A549 (cell line): ENCODE results near the gene REPS1. TPM values are rescaled to one million over a fixed set of nuclear protein-coding genes. Genes with fewer than 3 reads are reported as not detected.

Experiments used
- ATAC-seq, 2 experiments: fragments of 200-7000 bp in 1 of 2; fragments of >200 bp in 1 of 2; cut with Nextera tagmentation in 1 of 2; cut with Tn5 transposase in 1 of 2; 3 replicates each; pipeline versions ENCODE4 v1.8.0 to v1.9.1; 2018 to 2020; ENCODE audit warnings: mild to moderate bottlenecking in 1 of 2, moderate library complexity in 1 of 2
- CTCF ChIA-PET: fragments of 300-600 bp; sonication (Branson Sonifier 250); formaldehyde crosslinking; extraction: SDS; loops from one replicate; lab custom pipeline; 2021; ENCODE audit warnings: antibody characterized with exemption, inconsistent platforms; lab: Yijun Ruan, JAX
- POLR2A ChIA-PET: fragments of 350-600 bp; formaldehyde crosslinking; extraction: SDS; loops from one replicate; lab custom pipeline; 2021; ENCODE audit warnings: antibody characterized with exemption, inconsistent platforms; lab: Yijun Ruan, JAX
- DNase-seq, 2 experiments: peaks; one replicate each; pipeline versions ENCODE4 v3.0.0 to v3.0.0-alpha.2; 2011 to 2016; ENCODE audit warnings: low read depth in 1 of 2, low spot score in 1 of 2
- FAIRE-seq: peaks from 2 replicates; lab custom pipeline; 2011; peaks lifted over from hg19 to GRCh38; lab: Jason Lieb, UNC
- H3K27ac ChIP-seq, 2 experiments: fragments of >200 bp; sonication (Bioruptor Twin); formaldehyde crosslinking; 3 replicates each; pipeline ENCODE4 v1.5.1; 2016 to 2017
- H3K4me1 ChIP-seq: fragments of >200 bp; sonication (Bioruptor Twin); formaldehyde crosslinking; 3 replicates; pipeline ENCODE4 v1.6.1; 2016
- H3K4me2 ChIP-seq: fragments of >200 bp; sonication (Bioruptor Twin); formaldehyde crosslinking; 3 replicates; pipeline ENCODE4 v1.6.1; 2016
- H3K4me3 ChIP-seq: fragments of >200 bp; sonication (Bioruptor Twin); formaldehyde crosslinking; 3 replicates; pipeline ENCODE4 v1.5.1; 2016
- H3K9me3 ChIP-seq: fragments of >200 bp; sonication (Bioruptor Twin); formaldehyde crosslinking; 3 replicates; pipeline ENCODE4 v1.6.1; 2016
- BCL3 ChIP-seq: fragments of >200 bp; sonication (Bioruptor Twin); formaldehyde crosslinking; IDR thresholded peaks from 3 replicates; pipeline ENCODE4 v1.6.1; 2016
- E2F6 ChIP-seq: IDR thresholded peaks from 2 replicates; pipeline ENCODE4 v1.6.1; 2012; ENCODE audit warnings: low read depth, borderline replicate concordance
- EHF ChIP-seq: fragments of 250-450 bp; sonication (Bioruptor Pico); IDR thresholded peaks from 2 replicates; pipeline ENCODE4 v1.5.0; 2020; ENCODE audit warnings: mild to moderate bottlenecking
- ESRRA ChIP-seq: fragments of 150-350 bp; IDR thresholded peaks from 2 replicates; pipeline ENCODE4 v1.6.1; 2014; ENCODE audit warnings: mild to moderate bottlenecking, low read length, borderline replicate concordance
- GATA3 ChIP-seq: IDR thresholded peaks from 2 replicates; pipeline ENCODE4 v1.6.1; 2012; ENCODE audit warnings: borderline replicate concordance
- HDAC2 ChIP-seq: fragments of 200-600 bp; sonication (generic); IDR thresholded peaks from 2 replicates; pipeline ENCODE4 v1.6.1; 2016
- HES2 ChIP-seq: fragments of >200 bp; sonication (Bioruptor Twin); formaldehyde crosslinking; IDR thresholded peaks from 2 replicates; pipeline ENCODE4 v1.6.1; 2016
- HEYL ChIP-seq: fragments of 250-450 bp; sonication (Bioruptor Pico); IDR thresholded peaks from 2 replicates; pipeline ENCODE4 v1.8.0; 2021; ENCODE audit warnings: mild to moderate bottlenecking, moderate library complexity
- KDM1A ChIP-seq: fragments of 200-600 bp; sonication (generic); IDR thresholded peaks from 2 replicates; pipeline ENCODE4 v1.6.1; 2016; ENCODE audit warnings: low read depth, mild to moderate bottlenecking
- KDM5A ChIP-seq: fragments of 200-600 bp; sonication (generic); IDR thresholded peaks from 2 replicates; pipeline ENCODE4 v1.6.1; 2016; ENCODE audit warnings: antibody characterized with exemption, mild to moderate bottlenecking
- MYC ChIP-seq: IDR thresholded peaks from 2 replicates; pipeline ENCODE4 v1.6.1; 2012; ENCODE audit warnings: mild to moderate bottlenecking, inconsistent platforms, low read length, improper control_type of control experiment, borderline replicate concordance
- NR3C1 ChIP-seq: fragments of >200 bp; sonication (Bioruptor Twin); formaldehyde crosslinking; IDR thresholded peaks from 3 replicates; pipeline ENCODE4 v1.6.1; 2017
- RAD21 ChIP-seq, 2 experiments: fragments of >200 bp in 1 of 2; sonication (Bioruptor Twin) in 1 of 2; formaldehyde crosslinking in 1 of 2; IDR thresholded peaks in 1 of 2; conservative IDR thresholded peaks in 1 of 2; 2 replicates in 1 of 2; 3 replicates in 1 of 2; pipeline ENCODE4 v1.6.1; 2012 to 2018; ENCODE audit warnings: inconsistent platforms in 1 of 2
- REST ChIP-seq: fragments of 200-600 bp; sonication (generic); IDR thresholded peaks from 2 replicates; pipeline ENCODE4 v1.6.1; 2016; ENCODE audit warnings: antibody characterized with exemption, mild to moderate bottlenecking, moderate library complexity
- SREBF2 ChIP-seq: fragments of 450-650 bp; IDR thresholded peaks from 2 replicates; pipeline ENCODE4 v1.6.1; 2014; ENCODE audit warnings: mild to moderate bottlenecking, moderate library complexity
- TFCP2L1 ChIP-seq: fragments of 250-450 bp; sonication (Bioruptor Pico); IDR thresholded peaks from 2 replicates; pipeline ENCODE4 v1.5.0; 2021; ENCODE audit warnings: mild to moderate bottlenecking
- ZFP36 ChIP-seq: fragments of 450-650 bp; IDR thresholded peaks from 2 replicates; pipeline ENCODE4 v1.6.1; 2014; ENCODE audit warnings: borderline replicate concordance; ENCODE audit not compliant: partially characterized antibody
- ZSCAN20 ChIP-seq: fragments of 250-450 bp; sonication (Bioruptor Pico); IDR thresholded peaks from 2 replicates; pipeline ENCODE4 v1.8.0; 2022; ENCODE audit warnings: mild to moderate bottlenecking, moderate library complexity
- WGBS: methylation state at CpG from one replicate; pipeline ENCODE4 v1.1.6; 2017; ENCODE audit errors: missing lambda C conversion rate; 5-methylcytosine and 5-hydroxymethylcytosine counted together
- polyA plus RNA-seq, 4 experiments: library from polyadenylated mRNA; depleted of rRNA in 3 of 4; stranded (reverse); fragments of >200 nt; fragmentation: RNase III in 1 of 4; extraction: RNeasy Plus Mini Kit Qiagen cat#74134 plus additional on column Dnase treatment in 1 of 4; gene quantifications; 2 replicates in 3 of 4; 3 replicates in 1 of 4; pipeline ENCODE4 v1.2.3, GENCODE V29; 2011 to 2017
- TF ChIP-seq, protein P1 (sequence below): fragments of 250-450 bp; sonication (Bioruptor Pico); IDR thresholded peaks from 2 replicates; pipeline ENCODE4 v1.5.0; 2021; ENCODE audit warnings: mild to moderate bottlenecking, moderate library complexity, borderline replicate concordance
- TF ChIP-seq, protein P2 (sequence below): fragments of 250-450 bp; sonication (Bioruptor Pico); IDR thresholded peaks from 2 replicates; pipeline ENCODE4 v1.5.0; 2020; ENCODE audit warnings: low read depth, mild to moderate bottlenecking, moderate library complexity
- TF ChIP-seq, protein P3 (sequence below): fragments of 150-350 bp; IDR thresholded peaks from 2 replicates; pipeline ENCODE4 v1.6.1; 2014; ENCODE audit warnings: low read depth, mild to moderate bottlenecking, low read length

The REPS1 gene
- polyA plus RNA-seq, 2 of the 4 experiments (the other 2 are of a cell fraction): 16.3 to 36.4 TPM

DNA sequence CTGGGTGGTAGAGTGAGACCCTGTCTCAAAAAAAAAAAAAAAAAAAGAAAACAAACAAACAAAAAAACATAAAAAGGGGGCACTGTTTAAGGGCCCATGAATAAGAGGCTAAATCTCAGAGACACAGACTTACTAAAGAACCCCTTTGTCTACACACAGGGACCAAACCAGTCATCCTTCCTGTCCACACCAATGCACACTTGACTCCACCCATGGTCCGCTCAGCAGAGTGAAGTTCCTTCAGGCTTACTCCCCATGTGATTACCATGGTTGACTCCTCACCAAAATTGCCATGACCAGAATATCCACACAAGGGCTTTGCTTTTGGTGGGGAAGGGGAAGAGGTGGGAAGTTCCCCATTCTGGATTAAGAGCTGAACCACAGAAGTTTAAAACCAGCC, 19.4 kb upstream of the REPS1 start (continued):
- TF ChIP-seq, protein P1, sequence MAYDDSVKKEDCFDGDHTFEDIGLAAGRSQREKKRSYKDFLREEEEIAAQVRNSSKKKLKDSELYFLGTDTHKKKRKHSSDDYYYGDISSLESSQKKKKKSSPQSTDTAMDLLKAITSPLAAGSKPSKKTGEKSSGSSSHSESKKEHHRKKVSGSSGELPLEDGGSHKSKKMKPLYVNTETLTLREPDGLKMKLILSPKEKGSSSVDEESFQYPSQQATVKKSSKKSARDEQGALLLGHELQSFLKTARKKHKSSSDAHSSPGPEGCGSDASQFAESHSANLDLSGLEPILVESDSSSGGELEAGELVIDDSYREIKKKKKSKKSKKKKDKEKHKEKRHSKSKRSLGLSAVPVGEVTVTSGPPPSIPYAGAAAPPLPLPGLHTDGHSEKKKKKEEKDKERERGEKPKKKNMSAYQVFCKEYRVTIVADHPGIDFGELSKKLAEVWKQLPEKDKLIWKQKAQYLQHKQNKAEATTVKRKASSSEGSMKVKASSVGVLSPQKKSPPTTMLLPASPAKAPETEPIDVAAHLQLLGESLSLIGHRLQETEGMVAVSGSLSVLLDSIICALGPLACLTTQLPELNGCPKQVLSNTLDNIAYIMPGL (CRISPR knock-in tag): no peak
- TF ChIP-seq KDM5A: no peak
- TF ChIP-seq, all 56 proteins: peak for 0

DNA sequence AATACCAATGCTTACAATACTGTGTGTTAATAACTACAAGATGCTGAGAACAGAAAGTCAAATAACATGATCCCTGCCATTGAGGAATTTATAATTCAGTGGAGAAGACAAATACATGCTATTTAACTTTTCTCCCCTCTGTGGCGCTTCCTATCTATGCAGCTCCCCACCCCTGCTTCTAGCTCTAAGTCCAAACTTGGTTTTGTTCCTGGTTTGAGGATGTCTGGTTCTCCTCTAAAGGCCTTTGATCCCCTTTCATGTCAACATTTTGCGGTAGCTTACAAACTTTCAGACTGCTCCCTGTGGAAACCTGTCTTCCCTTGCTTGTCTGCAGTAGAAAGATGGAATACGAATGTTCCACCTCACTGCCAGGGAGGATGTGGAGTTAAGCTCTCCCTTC, 18.4 kb upstream of the REPS1 start:
- no peaks in the 10 kb centered on the region for H3K9me3 ChIP-seq
- H3K4me1 ChIP-seq: no peaks in the 10 kb centered on the region
- WGBS: 76% methylated on average over 3 of the region's 3 CpGs
- FAIRE-seq (no peak), DNase-seq (no peak), ATAC-seq (no peak)
- POLR2A ChIA-PET: no interaction called here
- no peak overlapping the region for H3K4me2 ChIP-seq
- no peak for TF ChIP-seq HDAC2
- no peak for TF ChIP-seq MYC
- TF ChIP-seq ESRRA: no peak
- no peak for TF ChIP-seq TFCP2L1 (CRISPR knock-in tag)
- TF ChIP-seq E2F6: no peak
- TF ChIP-seq ZFP36: no peak
- TF ChIP-seq REST: no peak
- no peak for TF ChIP-seq ZSCAN20 (CRISPR knock-in tag)
- TF ChIP-seq HEYL (CRISPR knock-in tag): no peak
- no peak for TF ChIP-seq EHF (CRISPR knock-in tag)
- TF ChIP-seq, protein P2, sequence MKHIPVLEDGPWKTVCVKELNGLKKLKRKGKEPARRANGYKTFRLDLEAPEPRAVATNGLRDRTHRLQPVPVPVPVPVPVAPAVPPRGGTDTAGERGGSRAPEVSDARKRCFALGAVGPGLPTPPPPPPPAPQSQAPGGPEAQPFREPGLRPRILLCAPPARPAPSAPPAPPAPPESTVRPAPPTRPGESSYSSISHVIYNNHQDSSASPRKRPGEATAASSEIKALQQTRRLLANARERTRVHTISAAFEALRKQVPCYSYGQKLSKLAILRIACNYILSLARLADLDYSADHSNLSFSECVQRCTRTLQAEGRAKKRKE (CRISPR knock-in tag): no peak
- no peak for TF ChIP-seq HES2
- no peak for TF ChIP-seq GATA3
- TF ChIP-seq SREBF2: no peak
- H3K27ac ChIP-seq: no peak overlapping the region
- CTCF ChIA-PET: no interaction called here
- H3K4me3 ChIP-seq: no peak overlapping the region

DNA sequence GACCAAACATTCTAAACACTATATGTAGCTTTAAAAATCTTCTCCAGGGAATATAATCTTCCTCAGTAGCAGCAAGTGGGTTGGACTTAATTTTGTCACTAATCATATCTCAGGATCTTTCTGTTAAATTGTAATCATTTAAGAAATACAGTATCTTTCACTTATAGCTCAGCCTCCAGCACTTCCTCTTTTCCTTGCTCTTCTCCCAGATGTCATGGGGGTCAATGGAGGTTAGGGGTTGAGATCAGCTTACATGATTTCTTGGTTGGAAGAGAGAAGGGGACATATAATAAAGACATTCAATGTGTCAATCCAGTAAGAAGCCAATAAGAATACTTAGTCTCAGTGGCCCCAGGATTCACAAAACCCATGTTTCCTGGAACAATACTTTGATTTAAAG, 15.7 kb upstream of the REPS1 start:
- FAIRE-seq: no peak
- CTCF ChIA-PET: interaction anchor here (1.1 kb wide), 1 partner anchor 15 kb away, joined by 4 read pairs; no protein-coding TSS in a partner anchor
- TF ChIP-seq GATA3 (no peak), RAD21 (conservative IDR thresholded peaks at IDR 0.05 in 1 of 2, IDR thresholded peaks at IDR 0.05 in 1 of 2) (no peak), BCL3 (no peak), REST (no peak), KDM1A (no peak), ZSCAN20 (CRISPR knock-in tag) (no peak), NR3C1 (no peak)
- TF ChIP-seq, protein P3, sequence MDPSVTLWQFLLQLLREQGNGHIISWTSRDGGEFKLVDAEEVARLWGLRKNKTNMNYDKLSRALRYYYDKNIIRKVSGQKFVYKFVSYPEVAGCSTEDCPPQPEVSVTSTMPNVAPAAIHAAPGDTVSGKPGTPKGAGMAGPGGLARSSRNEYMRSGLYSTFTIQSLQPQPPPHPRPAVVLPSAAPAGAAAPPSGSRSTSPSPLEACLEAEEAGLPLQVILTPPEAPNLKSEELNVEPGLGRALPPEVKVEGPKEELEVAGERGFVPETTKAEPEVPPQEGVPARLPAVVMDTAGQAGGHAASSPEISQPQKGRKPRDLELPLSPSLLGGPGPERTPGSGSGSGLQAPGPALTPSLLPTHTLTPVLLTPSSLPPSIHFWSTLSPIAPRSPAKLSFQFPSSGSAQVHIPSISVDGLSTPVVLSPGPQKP: no peak
- TF ChIP-seq, all 56 proteins: peak for 0
- Histone ChIP-seq H3K27ac (no peak overlapping the region), H3K9me3 (no peaks in the 10 kb centered on the region), H3K4me2 (no peak overlapping the region), H3K4me1 (no peaks in the 10 kb centered on the region), H3K4me3 (no peak overlapping the region)
- ATAC-seq (no peak), DNase-seq (no peak)
- POLR2A ChIA-PET: no interaction called here
